GM12878 (cell line): ENCODE data around the gene NAP1L4.

Experiments
- CTCF ChIP-seq, 3 experiments: IDR thresholded peaks in 2 of 3; conservative IDR thresholded peaks in 1 of 3; 2 replicates each; pipeline ENCODE4 v1.5.1; 2011; ENCODE audit warnings: low read depth in 3 of 3, low read length in 3 of 3, mild to moderate bottlenecking in 3 of 3, control low read depth in 2 of 3, moderate library complexity in 2 of 3, inconsistent platforms in 1 of 3, mixed read lengths in 1 of 3; ENCODE audit not compliant: control insufficient read depth in 2 of 3, insufficient read depth in 1 of 3; ENCODE audit errors: extremely low read depth in 1 of 3
- EZH2 ChIP-seq: IDR thresholded peaks from 2 replicates; pipeline ENCODE4 v1.6.1; 2012; ENCODE audit warnings: low read depth, mild to moderate bottlenecking, control low read depth, inconsistent platforms, low read length, borderline replicate concordance; ENCODE audit not compliant: control insufficient read depth
- FOXM1 ChIP-seq: IDR thresholded peaks from 2 replicates; pipeline ENCODE4 v1.6.1; 2012; ENCODE audit warnings: low read depth, mild to moderate bottlenecking, inconsistent platforms, low read length, moderate library complexity
- GABPA ChIP-seq: IDR thresholded peaks from 2 replicates; pipeline ENCODE4 v1.6.1; 2014; ENCODE audit warnings: antibody characterized with exemption, low read depth, mild to moderate bottlenecking, inconsistent platforms
- MAX ChIP-seq: IDR thresholded peaks from 2 replicates; pipeline ENCODE4 v1.6.1; 2012; ENCODE audit warnings: low read depth, low read length, improper control_type of control experiment
- PML ChIP-seq: IDR thresholded peaks from 2 replicates; pipeline ENCODE4 v1.6.1; 2012; ENCODE audit warnings: low read length, inconsistent platforms
- POLR2A ChIP-seq: IDR thresholded peaks from 2 replicates; pipeline ENCODE4 v1.6.1; 2011; ENCODE audit warnings: low read depth, mild to moderate bottlenecking, low read length
- POLR2AphosphoS5 ChIP-seq: IDR thresholded peaks from 2 replicates; pipeline ENCODE4 v1.6.1; 2011; ENCODE audit warnings: mild to moderate bottlenecking, low read length, inconsistent platforms
- RELB ChIP-seq: fragments of 450-650 bp; IDR thresholded peaks from 2 replicates; pipeline ENCODE4 v1.6.1; 2017; ENCODE audit warnings: low read depth, mild to moderate bottlenecking, moderate library complexity
- REST ChIP-seq: IDR thresholded peaks from 2 replicates; pipeline ENCODE4 v1.6.1; 2012; ENCODE audit warnings: mild to moderate bottlenecking, low read depth, low read length
- SMAD5 ChIP-seq: IDR thresholded peaks from 2 replicates; pipeline ENCODE4 v1.6.1; 2016; ENCODE audit warnings: antibody characterized with exemption, low read depth
- YY1 ChIP-seq: IDR thresholded peaks from 2 replicates; pipeline ENCODE4 v1.6.1; 2011; ENCODE audit warnings: low read depth, mild to moderate bottlenecking, low read length
- ZBTB40 ChIP-seq: fragments of 450-650 bp; IDR thresholded peaks from 2 replicates; pipeline ENCODE4 v1.6.1; 2016; ENCODE audit warnings: mild to moderate bottlenecking, moderate library complexity, borderline replicate concordance
- ZNF24 ChIP-seq: fragments of 450-650 bp; IDR thresholded peaks from 2 replicates; pipeline ENCODE4 v1.6.1; 2017; ENCODE audit warnings: antibody characterized with exemption, mild to moderate bottlenecking

- TF ChIP-seq CTCF (IDR thresholded peaks at IDR 0.05 in 2 of 3, conservative IDR thresholded peaks at IDR 0.05 in 1 of 3; ENCODE audit: control insufficient read depth in 2 of 3, extremely low read depth in 1 of 3, insufficient read depth in 1 of 3, low read depth in 3 of 3, low read length in 3 of 3) (0 out of 6 replicates have a peak, but pooled peaks of 1 of the 3 experiments have one; percentile 10), YY1 (no peak), FOXM1 (no peak), POLR2AphosphoS5 (no peak), SMAD5 (no peak), EZH2 (no peak), ZBTB40 (no peak), PML (no peak), GABPA (no peak), POLR2A (no peak), RELB (no peak), REST (no peak), ZNF24 (no peak), MAX (no peak)
Measured at GRCh38 chr11:3016861-3017260, 24.7 kb upstream of the NAP1L4 start.
